ENCODE results near the gene TRIP13.
"Not testable (repeated sequence)": the region's sequence is repeated elsewhere in the genome, so short reads cannot be mapped to it uniquely, and the experiment has no call there.

Gene TRIP13

GRCh38 chr5:937151-937924 is 44.7 kb downstream of the TRIP13 start:
- no peak for DNase-seq (ENCODE audit: low spot score)

GRCh38 chr5:939368-939767 is 46.7 kb downstream of the TRIP13 start:
- no peak for DNase-seq (ENCODE audit: low spot score)

DNA sequence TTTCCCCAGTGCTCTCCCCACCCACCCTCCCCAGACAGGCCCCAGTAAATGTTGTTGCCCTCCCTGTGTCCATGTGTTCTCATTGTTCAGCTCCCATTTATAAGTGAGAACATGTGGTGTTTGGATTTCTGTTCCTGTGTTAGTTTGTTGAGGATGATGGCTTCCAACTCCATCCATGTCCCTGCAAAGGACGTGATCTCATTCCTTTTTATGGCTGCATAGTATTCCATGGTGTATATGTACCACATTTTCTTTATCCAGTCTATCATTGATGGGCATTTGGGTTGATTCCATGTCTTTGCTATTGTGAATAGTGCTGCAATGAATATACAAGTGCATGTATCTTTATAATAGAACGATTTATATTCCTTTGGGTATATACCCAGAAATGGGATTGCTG is 48.1 kb downstream of the TRIP13 start:
- DNase-seq (ENCODE audit: low spot score), result not testable (repeated sequence)

- DNase-seq (ENCODE audit: low spot score), result no peak
These were observed 50.7 kb downstream of the TRIP13 start for GRCh38 chr5:943201-943917.

DNA sequence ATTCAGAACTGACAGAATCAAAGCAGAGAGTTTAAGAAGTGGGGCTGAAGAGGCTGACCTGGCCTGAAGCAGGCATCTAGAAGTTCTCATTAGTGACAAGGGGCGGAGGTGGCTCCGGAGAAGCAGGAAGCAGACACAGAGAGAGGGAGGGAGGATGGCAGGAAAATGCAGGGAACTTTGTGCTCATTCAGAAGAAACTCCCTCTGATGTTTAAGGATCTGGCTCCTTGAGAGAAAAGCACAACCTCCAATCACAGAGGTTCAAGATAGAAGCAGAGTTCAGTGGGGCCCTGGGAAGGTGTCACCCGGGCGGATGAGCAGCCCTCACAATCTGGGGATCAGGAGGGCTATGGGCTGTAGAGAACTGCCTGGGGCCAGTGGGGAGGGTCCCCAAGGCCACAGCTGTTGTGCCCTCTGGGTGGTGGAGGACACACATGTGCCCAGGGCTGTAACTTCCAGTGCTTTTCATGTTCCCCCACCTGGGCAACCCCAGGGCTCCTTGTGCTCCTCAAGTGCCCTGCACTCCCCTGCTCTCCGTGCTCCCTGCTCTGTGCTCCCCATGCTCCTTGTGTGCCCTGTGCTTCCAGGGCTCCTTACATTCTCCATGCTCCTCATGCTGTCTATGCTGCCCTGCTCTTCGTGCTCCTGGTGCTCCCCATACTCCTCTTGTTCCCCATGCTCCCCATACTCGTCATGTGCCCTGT is 51.4 kb downstream of the TRIP13 start:
- no peak for DNase-seq (ENCODE audit: low spot score)

DNA sequence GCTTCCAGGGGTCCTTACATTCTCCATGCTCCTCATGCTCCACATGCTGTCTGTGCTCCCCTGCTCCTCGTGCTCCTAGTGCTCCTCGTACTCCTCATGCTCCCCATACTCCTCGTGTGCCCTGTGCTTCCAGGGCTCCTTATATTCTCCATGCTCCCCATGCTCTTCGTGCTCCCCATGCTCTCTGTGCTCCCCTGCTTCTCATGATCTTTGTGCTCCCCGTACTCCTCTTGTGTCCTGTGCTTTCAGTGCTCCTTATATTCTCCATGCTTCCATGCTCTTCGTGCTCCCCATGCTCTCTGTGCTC is 51.9 kb downstream of the TRIP13 start:
- no peak for DNase-seq (ENCODE audit: low spot score)

- no peak for DNase-seq (ENCODE audit: low spot score)
These were observed 52.5 kb downstream of the TRIP13 start for GRCh38 chr5:944992-945685.

- no peak for DNase-seq (ENCODE audit: low spot score)
These were observed 53.2 kb downstream of the TRIP13 start for GRCh38 chr5:945691-946551.

DNA sequence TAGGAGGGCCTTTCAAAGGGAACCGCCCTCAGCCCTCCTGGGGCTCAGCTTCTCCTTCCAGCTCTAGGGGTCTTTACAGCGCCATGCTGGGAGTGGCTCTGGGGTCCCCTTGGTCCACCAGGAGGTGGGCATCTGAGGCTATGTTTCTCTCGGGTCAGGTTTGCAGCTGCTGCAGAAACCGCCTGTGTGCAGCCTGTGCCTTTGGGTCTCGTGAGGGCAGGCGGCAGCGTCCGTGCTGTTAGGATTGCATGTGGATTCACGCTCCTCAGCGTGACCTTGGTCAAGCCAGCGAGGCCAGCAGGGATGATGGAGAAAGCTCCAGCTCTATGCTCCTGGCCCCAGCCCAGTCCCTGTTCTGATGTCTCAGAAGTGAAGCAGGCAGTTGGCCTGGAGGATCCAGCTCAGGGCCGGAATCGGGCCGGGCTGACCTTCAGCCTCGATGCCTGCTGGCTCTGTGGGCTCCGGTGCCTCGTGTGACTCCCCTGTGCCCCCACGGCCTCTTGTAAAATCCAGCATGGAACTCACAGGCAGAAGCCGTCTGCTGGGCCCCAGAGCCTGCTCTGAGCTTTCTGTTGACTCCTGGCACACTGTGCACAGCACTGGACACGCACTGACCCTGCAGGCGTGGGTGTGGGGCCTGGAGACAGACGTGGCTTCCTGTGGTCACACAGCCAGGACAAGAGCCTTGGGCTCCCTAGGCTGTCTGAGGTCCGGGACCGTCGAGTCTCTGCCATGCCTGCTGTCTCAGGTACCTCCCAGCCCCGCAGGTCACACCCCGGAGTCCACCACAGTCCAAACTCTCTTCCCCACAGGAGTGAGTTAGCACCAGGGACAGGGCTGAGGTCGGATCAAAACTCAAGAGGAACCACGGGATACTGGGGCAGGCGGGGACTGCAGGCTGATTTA is 54.3 kb downstream of the TRIP13 start:
- DNase-seq (ENCODE audit: low spot score), result no peak

GRCh38 chr5:947626-948471 is 55.2 kb downstream of the TRIP13 start:
- no peak for DNase-seq (ENCODE audit: low spot score)

GRCh38 chr5:948472-949274 is 56.0 kb downstream of the TRIP13 start:
- DNase-seq (ENCODE audit: low spot score), result no peak

- DNase-seq (ENCODE audit: low spot score), result no peak
These were observed 56.5 kb downstream of the TRIP13 start for GRCh38 chr5:949275-949543.

DNA sequence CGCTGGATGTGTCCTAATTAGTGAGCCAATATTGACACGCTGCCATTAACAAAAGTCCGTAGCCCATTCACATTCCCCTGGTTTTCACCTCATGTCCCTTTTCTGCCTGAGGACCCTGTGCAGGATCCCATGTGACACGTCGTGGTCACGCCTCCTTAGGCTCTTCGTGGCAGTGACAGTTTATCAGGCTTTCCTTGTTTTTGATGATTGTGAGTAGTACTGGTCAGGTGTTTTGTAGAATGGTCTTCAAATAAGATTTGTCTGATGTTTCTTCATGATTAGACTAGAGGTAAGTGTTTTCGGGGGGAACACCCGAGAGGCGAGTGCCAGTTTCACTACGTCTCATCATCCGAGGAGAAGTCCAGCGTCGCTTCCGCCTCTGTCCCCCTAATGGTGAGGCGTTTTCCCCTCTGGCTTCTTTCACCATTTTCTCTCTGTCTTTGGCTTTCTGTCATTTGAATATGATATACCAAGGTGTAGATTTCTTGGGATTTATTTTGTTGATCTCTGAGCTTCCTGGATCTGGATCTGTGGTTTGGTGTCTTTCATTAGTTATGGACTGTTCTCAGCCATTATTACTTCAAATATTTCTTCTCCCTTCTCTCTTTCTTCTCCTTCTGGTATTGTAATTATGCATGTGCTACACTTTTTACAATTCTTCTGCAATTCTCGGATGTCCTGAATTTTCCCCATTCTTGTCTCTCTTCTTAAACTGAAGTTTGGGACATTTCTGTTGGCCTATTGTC is 57.3 kb downstream of the TRIP13 start:
- no peak for DNase-seq (ENCODE audit: low spot score)

- no peak for DNase-seq (ENCODE audit: low spot score)
These were observed 59.4 kb downstream of the TRIP13 start for GRCh38 chr5:951940-952596.

DNA sequence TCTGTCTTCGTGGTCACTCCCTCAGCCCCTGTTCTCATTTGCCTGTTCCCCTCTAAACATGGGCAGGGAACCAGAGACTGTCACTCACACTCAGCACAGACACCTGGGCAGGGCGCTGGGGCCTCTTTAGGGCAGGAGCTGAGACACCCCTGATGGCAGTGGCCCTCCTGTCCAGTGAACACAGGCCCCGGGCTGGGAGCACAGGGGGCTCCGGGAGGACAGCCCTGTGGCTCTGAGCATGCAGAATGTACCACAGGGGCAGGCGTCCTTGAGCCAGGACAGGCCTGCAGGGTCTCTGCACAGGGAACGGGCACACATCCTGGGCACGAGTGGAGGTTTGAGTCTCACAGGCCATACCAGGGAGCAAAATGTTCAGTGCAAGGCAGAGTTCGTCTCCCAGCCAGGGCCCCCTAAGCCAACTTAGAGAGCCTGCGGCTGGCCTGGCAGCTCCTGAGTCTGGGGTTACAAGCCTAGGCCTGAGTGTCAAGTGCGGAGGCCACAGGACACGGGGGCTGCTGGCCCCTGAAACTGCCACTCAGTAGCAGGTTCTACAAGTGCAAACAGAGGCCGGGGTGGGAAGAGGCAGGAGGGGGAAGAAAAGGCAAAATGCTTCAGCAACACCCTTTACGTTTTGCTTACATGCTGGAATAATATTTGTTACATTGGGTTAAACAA is 60.0 kb downstream of the TRIP13 start:
- no peak for DNase-seq (ENCODE audit: low spot score)

- no peak for DNase-seq (ENCODE audit: low spot score)
These were observed 61.1 kb downstream of the TRIP13 start for GRCh38 chr5:953535-954449.

Measured in pons (tissue), 1 donor.